Tibial nerve (tissue), 4 donors: ENCODE results near the gene ARID3C. TPM values are rescaled to one million over a fixed set of nuclear protein-coding genes. Genes with fewer than 3 reads are reported as not detected.

Experiments used
- DNase-seq, 2 donors: peaks; one replicate each; pipeline ENCODE4 v3.0.0-alpha.2; 2019; ENCODE audit warnings: low spot score in 2 of 2
- H3K27ac ChIP-seq, 4 donors: fragments of 200-600 bp; sonication (generic) in 3 of 4; one replicate each; pipeline ENCODE4 v1.5.1; 2017 to 2019; ENCODE audit warnings: mild to moderate bottlenecking in 1 of 4
- H3K27me3 ChIP-seq, 2 donors: fragments of 200-600 bp; sonication (generic) in 1 of 2; one replicate each; pipeline versions ENCODE4 v1.5.1 to v1.6.0; 2017 to 2019
- H3K36me3 ChIP-seq, 3 donors: fragments of 200-600 bp; sonication (generic); one replicate each; pipeline ENCODE4 v1.5.1; 2018 to 2019
- H3K4me1 ChIP-seq, 4 donors: fragments of 200-600 bp; sonication (generic) in 3 of 4; one replicate each; pipeline ENCODE4 v1.5.1; 2017 to 2019
- H3K4me3 ChIP-seq, 4 donors: fragments of 200-600 bp; sonication (generic) in 3 of 4; one replicate each; pipeline ENCODE4 v1.5.1; 2017 to 2019; ENCODE audit warnings: mild to moderate bottlenecking in 1 of 4, moderate library complexity in 1 of 4
- H3K9me3 ChIP-seq, 4 donors: fragments of 200-600 bp; sonication (generic) in 3 of 4; one replicate each; pipeline ENCODE4 v1.5.1; 2017 to 2019
- CTCF ChIP-seq, 5 experiments: fragments of 200-600 bp in 3 of 5; fragments of 450-650 bp in 2 of 5; sonication (generic) in 3 of 5; IDR thresholded peaks; one replicate each; pipeline ENCODE4 v1.5.1; 2016 to 2019; ENCODE audit warnings: antibody characterized with exemption in 5 of 5, mild to moderate bottlenecking in 3 of 5, moderate library complexity in 2 of 5
- EP300 ChIP-seq, 2 donors: sonication (generic); formaldehyde crosslinking; IDR thresholded peaks; one replicate each; pipeline ENCODE4 v1.6.1; 2017; ENCODE audit warnings: antibody characterized with exemption in 2 of 2, mild to moderate bottlenecking in 1 of 2
- POLR2A ChIP-seq, 2 donors: fragments of 450-650 bp; IDR thresholded peaks; one replicate each; pipeline ENCODE4 v1.6.1; 2017; ENCODE audit warnings: antibody characterized with exemption in 2 of 2, mild to moderate bottlenecking in 2 of 2, moderate library complexity in 2 of 2
- WGBS, 2 donors: methylation state at CpG; one replicate each; pipeline ENCODE4 v1.1.5; 2018; 5-methylcytosine and 5-hydroxymethylcytosine counted together
- total RNA-seq, 4 donors: library from RNA; depleted of rRNA; stranded (reverse); fragments of >200 nt; gene quantifications; one replicate each; pipeline ENCODE4 v1.1.0, GENCODE V29; 2016

The ARID3C gene
- total RNA-seq, 4 donors from 2014 or later, result 0.30 to 2.1 (median 1.3) TPM

DNA sequence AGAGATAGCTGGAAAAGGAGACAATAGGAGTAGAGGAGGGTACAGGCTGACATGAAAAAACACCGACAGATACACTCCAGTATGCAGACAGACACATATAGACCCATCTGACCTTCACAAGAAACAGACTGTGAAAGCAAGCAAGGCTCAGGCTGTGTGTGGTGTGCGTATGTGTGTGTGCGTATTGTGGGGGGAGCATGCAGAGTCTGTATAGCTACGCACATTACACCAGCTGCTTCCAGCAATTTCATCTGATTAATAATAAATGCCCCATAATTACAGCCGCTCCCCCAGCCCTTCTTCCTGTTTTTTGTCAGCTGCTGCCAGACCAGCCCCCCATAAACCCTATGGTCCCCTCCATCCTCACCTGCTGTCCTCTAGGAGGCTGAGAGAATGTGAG is 46.1 kb downstream of the ARID3C start:
- Histone ChIP-seq H3K9me3 (no peaks in the 10 kb centered on the region), H3K36me3 (no peaks in the 10 kb centered on the region), H3K27me3 (peaks cover 0 to 47% of the 10 kb centered on the region in 2 donors), H3K4me1 (peaks cover 0 to 24% (median 2%) of the 10 kb centered on the region in 4 donors), H3K27ac (no peak overlapping the region), H3K4me3 (no peak overlapping the region)
- DNase-seq, result no peak
- TF ChIP-seq CTCF (IDR thresholded peaks at IDR 0.05) (no peak), POLR2A (IDR thresholded peaks at IDR 0.05) (no peak), EP300 (IDR thresholded peaks at IDR 0.05) (no peak)
- 95 to 96% methylated on average over 5 of the region's 5 CpGs for WGBS, 2 donors

DNA sequence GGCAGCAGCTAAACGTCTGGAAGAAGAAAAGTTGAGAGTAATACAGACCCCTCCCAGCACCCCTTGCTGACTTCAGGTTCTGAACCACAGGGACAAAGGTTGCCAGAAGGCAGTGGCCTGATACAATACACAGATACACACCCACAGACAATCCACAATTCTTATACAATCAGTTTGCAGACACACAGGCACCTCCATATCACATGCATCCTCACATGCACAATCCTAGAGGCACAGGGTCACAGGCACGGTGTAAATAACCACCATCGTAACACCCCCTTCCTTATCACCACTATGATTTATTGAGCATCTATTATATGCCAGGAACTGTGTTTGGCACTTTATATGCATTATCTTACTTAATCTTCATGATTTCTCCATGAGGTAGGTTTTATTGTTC is 47.5 kb downstream of the ARID3C start:
- Histone ChIP-seq H3K27me3 (peaks cover 0 to 40% of the 10 kb centered on the region in 2 donors), H3K9me3 (no peaks in the 10 kb centered on the region), H3K36me3 (no peaks in the 10 kb centered on the region), H3K27ac (no peak overlapping the region), H3K4me3 (no peak overlapping the region), H3K4me1 (peaks cover 0 to 37% (median 4%) of the 10 kb centered on the region in 4 donors)
- WGBS, 2 donors, result 85 to 90% methylated on average over 3 of the region's 3 CpGs
- TF ChIP-seq CTCF (IDR thresholded peaks at IDR 0.05) (no peak), EP300 (IDR thresholded peaks at IDR 0.05) (no peak), POLR2A (IDR thresholded peaks at IDR 0.05) (no peak)
- no peak for DNase-seq

DNA sequence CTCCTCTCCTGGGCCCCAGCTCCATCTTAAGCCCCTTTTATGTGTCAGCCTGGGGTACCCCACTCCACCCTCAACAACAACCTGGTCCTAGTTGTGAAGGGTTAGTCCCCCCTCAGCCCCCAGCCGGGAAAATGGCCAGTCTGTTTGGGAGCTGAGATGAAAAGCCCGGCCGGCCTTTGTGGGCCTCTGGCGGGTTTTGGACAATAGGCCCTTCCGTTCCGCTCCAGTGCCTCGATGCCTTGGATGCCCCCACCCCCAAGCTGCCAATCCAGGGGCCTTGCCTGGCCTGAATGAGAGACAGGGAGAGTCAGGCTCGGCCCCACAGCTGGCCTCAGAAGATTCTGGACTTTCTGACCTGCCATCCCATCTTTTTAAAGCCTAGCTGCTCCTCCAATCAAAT is 48.5 kb downstream of the ARID3C start:
- Histone ChIP-seq H3K27me3 (peaks cover 0 to 32% of the 10 kb centered on the region in 2 donors), H3K4me3 (no peak overlapping the region), H3K9me3 (no peaks in the 10 kb centered on the region), H3K27ac (no peak overlapping the region), H3K4me1 (peaks cover 0 to 46% (median 5%) of the 10 kb centered on the region in 4 donors), H3K36me3 (no peaks in the 10 kb centered on the region)
- no peak for TF ChIP-seq POLR2A (IDR thresholded peaks at IDR 0.05)
- TF ChIP-seq CTCF (IDR thresholded peaks at IDR 0.05), result no peak
- no peak for TF ChIP-seq EP300 (IDR thresholded peaks at IDR 0.05)
- DNase-seq, result no peak
- 54 to 67% methylated on average over 8 of the region's 8 CpGs for WGBS, 2 donors

DNA sequence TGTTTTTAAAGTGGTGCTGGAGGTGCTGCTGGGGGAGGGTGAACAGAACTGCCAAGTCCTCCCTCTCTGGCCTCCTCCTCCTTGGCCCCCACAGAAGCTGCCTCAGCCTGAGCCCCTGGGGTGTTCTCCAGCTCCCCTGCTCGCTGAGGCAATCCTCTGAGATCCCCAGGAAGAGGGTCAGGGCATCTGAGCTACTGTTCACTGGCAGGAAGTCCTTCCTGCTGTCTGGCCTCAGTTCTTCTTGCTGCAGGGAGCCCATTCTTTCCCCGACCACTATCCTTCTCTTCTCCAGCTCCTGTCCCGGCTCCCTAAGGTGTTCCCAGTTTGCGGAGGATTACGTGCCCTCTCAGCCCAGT is 49.1 kb downstream of the ARID3C start:
- Histone ChIP-seq H3K27me3 (peaks cover 0 to 30% of the 10 kb centered on the region in 2 donors), H3K36me3 (no peaks in the 10 kb centered on the region), H3K4me3 (no peak overlapping the region), H3K27ac (no peak overlapping the region), H3K4me1 (peaks cover 0 to 50% (median 5%) of the 10 kb centered on the region in 4 donors), H3K9me3 (no peaks in the 10 kb centered on the region)
- WGBS, 2 donors, result 86 to 87% methylated on average over 5 of the region's 5 CpGs
- no peak for DNase-seq
- TF ChIP-seq POLR2A (IDR thresholded peaks at IDR 0.05), result no peak
- no peak for TF ChIP-seq EP300 (IDR thresholded peaks at IDR 0.05)
- TF ChIP-seq CTCF (IDR thresholded peaks at IDR 0.05), result no peak

GRCh38 chr9:34579104-34579807 is 49.6 kb downstream of the ARID3C start:
- Histone ChIP-seq H3K27ac (no peak overlapping the region), H3K36me3 (no peaks in the 10 kb centered on the region), H3K4me1 (peaks cover 0 to 56% (median 5%) of the 10 kb centered on the region in 4 donors), H3K27me3 (peaks cover 0 to 30% of the 10 kb centered on the region in 2 donors), H3K9me3 (no peaks in the 10 kb centered on the region), H3K4me3 (no peak overlapping the region)
- no peak for DNase-seq
- TF ChIP-seq POLR2A (IDR thresholded peaks at IDR 0.05) (no peak), EP300 (IDR thresholded peaks at IDR 0.05) (no peak), CTCF (IDR thresholded peaks at IDR 0.05) (no peak)
- 23 to 44% methylated on average over 17 of the region's 17 CpGs for WGBS, 2 donors
